Activated naive CD8-positive, alpha-beta T cell (primary cell): ENCODE results near the gene ARHGAP22.

Source experiments
- H3K27ac Mint-ChIP-seq: one replicate; pipeline ENCODE4 v1.8.0; 2021; ENCODE audit warnings: mixed read lengths
- H3K27me3 Mint-ChIP-seq: one replicate; pipeline ENCODE4 v1.8.0; 2021; ENCODE audit warnings: mixed read lengths
- H3K36me3 Mint-ChIP-seq: one replicate; pipeline ENCODE4 v1.8.0; 2021; ENCODE audit warnings: mixed read lengths
- H3K4me1 Mint-ChIP-seq: one replicate; pipeline ENCODE4 v1.8.0; 2021; ENCODE audit warnings: low read depth, mixed read lengths
- H3K4me3 Mint-ChIP-seq: one replicate; pipeline ENCODE4 v1.8.0; 2021; ENCODE audit warnings: mild to moderate bottlenecking, mixed read lengths
- H3K9me3 Mint-ChIP-seq: one replicate; pipeline ENCODE4 v1.8.0; 2021; ENCODE audit warnings: low read depth, mixed read lengths

Gene ARHGAP22

GRCh38 chr10:48506147-48506917 lies 98.5 kb downstream of the ARHGAP22 start:
- H3K27ac Mint-ChIP-seq, result no peak overlapping the region

GRCh38 chr10:48505394-48506112 lies 99.3 kb downstream of the ARHGAP22 start:
- no peak overlapping the region for H3K4me3 Mint-ChIP-seq
- no peak overlapping the region for H3K27ac Mint-ChIP-seq
- no peaks in the 10 kb centered on the region for H3K9me3 Mint-ChIP-seq
- no peaks in the 10 kb centered on the region for H3K4me1 Mint-ChIP-seq
- H3K36me3 Mint-ChIP-seq, result no peaks in the 10 kb centered on the region
- no peaks in the 10 kb centered on the region for H3K27me3 Mint-ChIP-seq

More at GRCh38 chr10:48506147-48506917, 98.5 kb downstream of the ARHGAP22 start:
- Mint-ChIP-seq H3K4me3 (no peak overlapping the region), H3K4me1 (no peaks in the 10 kb centered on the region), H3K27me3 (no peaks in the 10 kb centered on the region), H3K36me3 (no peaks in the 10 kb centered on the region), H3K9me3 (no peaks in the 10 kb centered on the region)

GRCh38 chr10:48504141-48504885 lies 100.6 kb downstream of the ARHGAP22 start:
- H3K27ac Mint-ChIP-seq, result no peak overlapping the region
- H3K4me3 Mint-ChIP-seq, result no peak overlapping the region
- no peaks in the 10 kb centered on the region for H3K36me3 Mint-ChIP-seq
- no peaks in the 10 kb centered on the region for H3K27me3 Mint-ChIP-seq
- H3K9me3 Mint-ChIP-seq, result no peaks in the 10 kb centered on the region
- no peaks in the 10 kb centered on the region for H3K4me1 Mint-ChIP-seq

- H3K9me3 Mint-ChIP-seq, result no peaks in the 10 kb centered on the region
- no peaks in the 10 kb centered on the region for H3K4me1 Mint-ChIP-seq
- no peaks in the 10 kb centered on the region for H3K36me3 Mint-ChIP-seq
- H3K4me3 Mint-ChIP-seq, result no peak overlapping the region
- no peak overlapping the region for H3K27ac Mint-ChIP-seq
- H3K27me3 Mint-ChIP-seq, result peaks cover 3% of the 10 kb centered on the region
Measured at GRCh38 chr10:48503293-48503911, 101.5 kb downstream of the ARHGAP22 start.

GRCh38 chr10:48502791-48503190 lies 102.1 kb downstream of the ARHGAP22 start:
- no peaks in the 10 kb centered on the region for H3K36me3 Mint-ChIP-seq
- no peaks in the 10 kb centered on the region for H3K4me1 Mint-ChIP-seq
- no peak overlapping the region for H3K27ac Mint-ChIP-seq
- H3K27me3 Mint-ChIP-seq, result peaks cover 3% of the 10 kb centered on the region
- no peak overlapping the region for H3K4me3 Mint-ChIP-seq
- H3K9me3 Mint-ChIP-seq, result no peaks in the 10 kb centered on the region

DNA sequence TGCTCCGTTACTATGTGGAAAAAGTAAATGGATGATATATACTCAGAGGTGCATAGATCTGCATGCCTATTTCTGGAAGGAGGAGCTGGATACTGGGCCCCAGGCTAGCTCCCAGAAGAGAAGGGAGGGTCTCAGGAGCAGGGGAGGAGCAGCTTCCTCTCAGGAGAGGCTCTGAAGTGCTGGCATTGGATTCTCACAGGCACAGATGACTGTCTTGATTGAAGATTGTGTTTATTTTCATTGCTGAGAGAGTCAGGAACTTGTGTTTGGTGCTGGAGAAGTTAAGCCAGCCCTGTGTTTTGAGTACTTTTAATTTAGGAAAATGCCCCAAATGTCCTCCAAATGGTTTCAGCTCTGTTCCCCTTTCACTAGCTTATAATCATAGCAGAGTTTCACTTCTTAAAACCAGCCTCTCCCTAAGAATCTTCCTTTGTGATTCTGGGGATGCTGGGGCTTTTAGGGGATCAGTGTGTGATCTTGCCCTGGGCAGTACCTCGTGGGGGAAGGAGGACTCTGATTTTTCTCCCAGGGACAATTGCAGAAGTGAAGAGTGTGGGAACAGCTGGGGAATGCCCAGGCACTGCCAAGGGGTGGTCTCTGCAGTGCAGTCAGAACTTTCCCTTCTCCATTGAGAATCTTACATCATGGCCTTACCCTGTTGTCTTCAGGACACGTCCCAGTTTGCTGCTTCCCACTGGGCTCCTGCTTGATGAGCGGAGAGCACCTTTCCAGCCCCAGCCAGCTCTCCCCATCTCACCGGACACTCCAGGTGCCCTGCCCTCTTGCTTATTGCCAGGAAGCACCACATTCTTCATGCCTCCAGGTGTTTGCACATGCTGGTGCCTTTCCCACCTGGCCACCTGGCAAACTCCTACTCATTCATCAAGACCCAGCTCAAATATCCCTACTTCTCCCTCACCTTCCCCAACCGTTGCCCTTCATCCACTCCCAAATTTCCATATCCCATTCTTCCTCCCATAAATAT lies 102.8 kb downstream of the ARHGAP22 start:
- Mint-ChIP-seq H3K9me3 (no peaks in the 10 kb centered on the region), H3K4me1 (no peaks in the 10 kb centered on the region), H3K27ac (no peak overlapping the region), H3K36me3 (no peaks in the 10 kb centered on the region), H3K27me3 (peaks cover 5% of the 10 kb centered on the region), H3K4me3 (no peak overlapping the region)

- H3K4me1 Mint-ChIP-seq, result no peaks in the 10 kb centered on the region
- no peak overlapping the region for H3K4me3 Mint-ChIP-seq
- no peaks in the 10 kb centered on the region for H3K36me3 Mint-ChIP-seq
- no peak overlapping the region for H3K27ac Mint-ChIP-seq
- peaks cover 6% of the 10 kb centered on the region for H3K27me3 Mint-ChIP-seq
- H3K9me3 Mint-ChIP-seq, result no peaks in the 10 kb centered on the region
Measured at GRCh38 chr10:48501226-48501625, 103.6 kb downstream of the ARHGAP22 start.

- no peaks in the 10 kb centered on the region for H3K9me3 Mint-ChIP-seq
- H3K36me3 Mint-ChIP-seq, result no peaks in the 10 kb centered on the region
- H3K27me3 Mint-ChIP-seq, result peaks cover 6% of the 10 kb centered on the region
- H3K27ac Mint-ChIP-seq, result no peak overlapping the region
- no peak overlapping the region for H3K4me3 Mint-ChIP-seq
- no peaks in the 10 kb centered on the region for H3K4me1 Mint-ChIP-seq
Measured at GRCh38 chr10:48500771-48501170, 104.1 kb downstream of the ARHGAP22 start.

- Mint-ChIP-seq H3K4me1 (peaks cover 13% of the 10 kb centered on the region), H3K9me3 (no peaks in the 10 kb centered on the region), H3K36me3 (no peaks in the 10 kb centered on the region), H3K27ac (no peak overlapping the region), H3K27me3 (peaks cover 6% of the 10 kb centered on the region), H3K4me3 (no peak overlapping the region)
Measured at GRCh38 chr10:48498940-48499510, 105.8 kb downstream of the ARHGAP22 start.

DNA sequence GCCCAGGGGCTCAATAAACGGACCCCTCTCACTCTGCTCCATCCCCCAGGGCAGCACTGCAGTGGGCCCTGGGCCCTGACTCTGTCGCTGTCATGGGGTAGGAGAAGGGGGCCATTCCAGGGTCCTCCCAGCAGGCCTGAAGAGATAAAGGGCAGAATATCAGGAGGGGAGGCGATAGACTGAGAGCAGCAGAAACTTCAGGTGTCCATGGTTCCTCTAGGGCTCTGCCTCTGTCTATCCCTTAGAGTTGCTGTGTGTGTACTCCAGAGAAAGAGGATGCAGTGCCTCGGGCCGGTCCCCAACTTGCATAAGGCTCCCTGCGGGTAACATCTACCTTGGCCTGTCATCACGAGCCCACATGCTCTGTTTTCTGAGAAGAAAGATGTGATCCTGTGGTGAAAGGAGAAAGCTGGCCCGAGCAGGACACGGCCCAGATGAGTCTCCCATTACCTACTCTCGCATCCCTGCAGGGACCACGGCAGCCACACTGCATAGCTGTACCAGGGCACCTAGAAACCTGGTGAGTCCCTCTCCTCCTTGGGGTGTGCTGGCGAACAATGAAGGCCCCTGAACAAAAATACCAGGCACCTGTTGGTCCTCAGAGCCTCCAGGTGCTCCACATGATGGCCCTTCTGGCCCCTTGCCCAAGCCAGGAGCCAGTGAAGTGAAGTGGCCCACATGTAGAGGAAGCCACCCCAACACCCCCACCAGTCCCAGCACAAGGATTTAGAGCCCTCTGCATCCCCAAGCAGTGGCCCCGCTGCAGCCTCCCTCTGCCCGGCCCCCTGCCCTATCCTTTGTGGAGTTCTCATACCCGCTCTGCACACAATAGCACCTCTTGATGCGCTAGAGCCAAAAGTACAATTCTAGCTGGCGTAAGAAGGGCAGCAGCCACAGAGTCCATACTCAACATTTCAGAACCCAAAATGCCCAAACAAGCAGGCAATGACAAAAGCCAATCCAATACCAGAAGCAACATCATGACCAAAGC lies 106.8 kb downstream of the ARHGAP22 start:
- H3K27ac Mint-ChIP-seq, result no peak overlapping the region
- H3K36me3 Mint-ChIP-seq, result no peaks in the 10 kb centered on the region
- H3K4me1 Mint-ChIP-seq, result peaks cover 22% of the 10 kb centered on the region
- peaks cover 6% of the 10 kb centered on the region for H3K27me3 Mint-ChIP-seq
- H3K4me3 Mint-ChIP-seq, result no peak overlapping the region
- H3K9me3 Mint-ChIP-seq, result no peaks in the 10 kb centered on the region

- H3K4me1 Mint-ChIP-seq, result peaks cover 23% of the 10 kb centered on the region
- peaks cover 6% of the 10 kb centered on the region for H3K27me3 Mint-ChIP-seq
- no peaks in the 10 kb centered on the region for H3K36me3 Mint-ChIP-seq
- H3K27ac Mint-ChIP-seq, result no peak overlapping the region
- H3K4me3 Mint-ChIP-seq, result no peak overlapping the region
- H3K9me3 Mint-ChIP-seq, result no peaks in the 10 kb centered on the region
Measured at GRCh38 chr10:48496831-48497779, 107.8 kb downstream of the ARHGAP22 start.
